H9 (cell line): Measurements from ENCODE around the gene MARCHF6. TPM values are rescaled to one million over a fixed set of nuclear protein-coding genes. Genes with fewer than 3 reads are reported as not detected.

Experiments used
- DNase-seq: peaks from one replicate; pipeline ENCODE4 v3.0.0-alpha.2; 2017
- H2AFZ ChIP-seq: one replicate; pipeline ENCODE4 v1.6.1; 2013; ENCODE audit warnings: mild to moderate bottlenecking, low read length, control low read depth, moderate library complexity
- H2AK5ac ChIP-seq: 2 replicates; pipeline ENCODE4 v1.6.1; 2013; ENCODE audit warnings: low read length, control low read depth, mixed read lengths; ENCODE audit not compliant: insufficient read length
- H2BK120ac ChIP-seq: one replicate; pipeline ENCODE4 v1.6.1; 2013; ENCODE audit warnings: low read depth, mild to moderate bottlenecking, low read length, control low read depth, inconsistent platforms; ENCODE audit not compliant: poor library complexity, severe bottlenecking
- H2BK12ac ChIP-seq: 2 replicates; pipeline ENCODE4 v1.6.1; 2013; ENCODE audit warnings: low read length, control low read depth, mixed read lengths, low read depth; ENCODE audit not compliant: insufficient read length
- H2BK15ac ChIP-seq: 2 replicates; pipeline ENCODE4 v1.6.1; 2013; ENCODE audit warnings: low read depth, low read length, control low read depth
- H2BK20ac ChIP-seq: one replicate; pipeline ENCODE4 v1.6.1; 2013; ENCODE audit warnings: low read depth, mild to moderate bottlenecking, low read length, control low read depth, inconsistent platforms; ENCODE audit not compliant: poor library complexity, severe bottlenecking
- H2BK5ac ChIP-seq: 2 replicates; pipeline ENCODE4 v1.6.1; 2013; ENCODE audit warnings: low read length, control low read depth, mixed read lengths; ENCODE audit not compliant: insufficient read length
- H3K14ac ChIP-seq: 2 replicates; pipeline ENCODE4 v1.6.1; 2013; ENCODE audit warnings: low read length, control low read depth; ENCODE audit not compliant: insufficient read depth
- H3K18ac ChIP-seq: 2 replicates; pipeline ENCODE4 v1.6.1; 2013; ENCODE audit warnings: low read depth, mild to moderate bottlenecking, mixed read lengths, low read length, control low read depth; ENCODE audit not compliant: insufficient read length
- H3K23ac ChIP-seq: 2 replicates; pipeline ENCODE4 v1.6.1; 2013; ENCODE audit warnings: low read length, control low read depth, mixed read lengths, low read depth; ENCODE audit not compliant: insufficient read length
- H3K23me2 ChIP-seq: 2 replicates; pipeline ENCODE4 v1.6.1; 2013; ENCODE audit warnings: low read depth, mild to moderate bottlenecking, mixed read lengths, low read length, control low read depth; ENCODE audit not compliant: insufficient read length, poor library complexity, severe bottlenecking
- H3K27ac ChIP-seq: 2 replicates; pipeline ENCODE4 v1.5.1; 2013; ENCODE audit warnings: low read length, control low read depth, mixed read lengths, low read depth; ENCODE audit not compliant: insufficient read length
- H3K27me3 ChIP-seq: 2 replicates; pipeline ENCODE4 v1.6.1; 2013; ENCODE audit warnings: low read length, control low read depth, inconsistent platforms; ENCODE audit not compliant: insufficient read depth
- H3K4ac ChIP-seq: 2 replicates; pipeline ENCODE4 v1.6.1; 2013; ENCODE audit warnings: low read depth, mild to moderate bottlenecking, control low read depth, inconsistent platforms, low read length, moderate library complexity
- H3K4me1 ChIP-seq: 2 replicates; pipeline ENCODE4 v1.6.1; 2013; ENCODE audit warnings: low read length, control low read depth, inconsistent platforms; ENCODE audit not compliant: insufficient read depth
- H3K4me2 ChIP-seq: 2 replicates; pipeline ENCODE4 v1.6.1; 2013; ENCODE audit warnings: low read length, control low read depth, mixed read lengths; ENCODE audit not compliant: insufficient read length, insufficient read depth
- H3K56ac ChIP-seq: 2 replicates; pipeline ENCODE4 v1.6.1; 2013; ENCODE audit warnings: low read depth, mild to moderate bottlenecking, mixed read lengths, low read length, control low read depth; ENCODE audit not compliant: insufficient read length
- H3K79me1 ChIP-seq: 2 replicates; pipeline ENCODE4 v1.6.1; 2013; ENCODE audit warnings: low read depth, mild to moderate bottlenecking, moderate library complexity, low read length, control low read depth, inconsistent platforms; ENCODE audit not compliant: insufficient read depth, poor library complexity, severe bottlenecking
- H3K79me2 ChIP-seq: 2 replicates; pipeline ENCODE4 v1.6.1; 2013; ENCODE audit warnings: low read length, control low read depth, inconsistent platforms; ENCODE audit not compliant: insufficient read depth
- H3K9ac ChIP-seq: 2 replicates; pipeline ENCODE4 v1.6.1; 2013; ENCODE audit warnings: low read length, control low read depth, mixed read lengths; ENCODE audit not compliant: insufficient read length; ENCODE audit errors: extremely low read depth
- H3K9me3 ChIP-seq: one replicate; pipeline ENCODE4 v1.6.1; 2013; ENCODE audit warnings: low read depth, low read length, inconsistent platforms; ENCODE audit not compliant: control insufficient read depth
- H3T11ph ChIP-seq: one replicate; pipeline ENCODE4 v1.6.1; 2013; ENCODE audit warnings: mild to moderate bottlenecking, low read length, control low read depth, inconsistent platforms
- H4K20me1 ChIP-seq: one replicate; pipeline ENCODE4 v1.6.1; 2013; ENCODE audit not compliant: control insufficient read depth, insufficient read length, insufficient read depth
- H4K5ac ChIP-seq: 2 replicates; pipeline ENCODE4 v1.6.1; 2013; ENCODE audit warnings: low read depth, mild to moderate bottlenecking, mixed read lengths, low read length, control low read depth; ENCODE audit not compliant: insufficient read length
- H4K8ac ChIP-seq: replicated peaks from 2 replicates; pipeline ENCODE4 v1.6.1; 2013; ENCODE audit warnings: low read length, control low read depth, mixed read lengths, low read depth; ENCODE audit not compliant: insufficient read length
- H4K91ac ChIP-seq: 2 replicates; pipeline ENCODE4 v1.6.1; 2013; ENCODE audit warnings: low read depth, mild to moderate bottlenecking, moderate library complexity, mixed read lengths, low read length, control low read depth; ENCODE audit not compliant: insufficient read length
- H3K27ac Mint-ChIP-seq, 3 experiments: 2 replicates in 2 of 3; 3 replicates in 1 of 3; pipeline ENCODE4 v1.8.0; 2020 to 2021; ENCODE audit warnings: mixed read lengths in 3 of 3, mild to moderate bottlenecking in 1 of 3, moderate library complexity in 1 of 3
- H3K27me3 Mint-ChIP-seq: 2 replicates; pipeline ENCODE4 v1.8.0; 2021; ENCODE audit warnings: low read depth, mild to moderate bottlenecking, moderate library complexity, mixed read lengths
- H3K36me3 Mint-ChIP-seq, 3 experiments: 2 replicates in 2 of 3; 3 replicates in 1 of 3; pipeline ENCODE4 v1.8.0; 2020 to 2021; ENCODE audit warnings: low read depth in 3 of 3, mixed read lengths in 3 of 3; ENCODE audit not compliant: insufficient read depth in 1 of 3
- H3K4me1 Mint-ChIP-seq, 2 experiments: 2 replicates each; pipeline ENCODE4 v1.8.0; 2020; ENCODE audit warnings: mixed read lengths in 2 of 2
- H3K4me3 Mint-ChIP-seq, 2 experiments: 2 replicates in 1 of 2; 3 replicates in 1 of 2; pipeline ENCODE4 v1.8.0; 2020 to 2021; ENCODE audit warnings: mild to moderate bottlenecking in 2 of 2, mixed read lengths in 2 of 2, moderate library complexity in 1 of 2
- H3K9me3 Mint-ChIP-seq, 2 experiments: 2 replicates in 1 of 2; 3 replicates in 1 of 2; pipeline ENCODE4 v1.8.0; 2020; ENCODE audit warnings: mild to moderate bottlenecking in 2 of 2, mixed read lengths in 2 of 2, moderate library complexity in 1 of 2
- WGBS: extraction: QIAGEN DNeasy Blood & Tissue Kit; methylation state at CpG from one replicate; pipeline ENCODE4 v1.1.7; 2013; ENCODE audit warnings: missing lambda C conversion rate, low lambda C conversion rate, mixed read lengths; ENCODE audit not compliant: insufficient read length; ENCODE audit errors: extremely low coverage; 5-methylcytosine and 5-hydroxymethylcytosine counted together
- total RNA-seq: library from RNA; stranded (reverse); gene quantifications from 2 replicates; pipeline ENCODE4 v1.2.1, GENCODE V29; 2021
- TF ChIP-seq, protein P1 (sequence below): fragments of 200-600 bp; sonication (generic); conservative IDR thresholded peaks from 3 replicates; pipeline ENCODE4 v1.8.0; 2021; ENCODE audit warnings: antibody characterized with exemption, mild to moderate bottlenecking

The MARCHF6 gene
- total RNA-seq, 1 experiment from 2014 or later = 118 TPM

DNA sequence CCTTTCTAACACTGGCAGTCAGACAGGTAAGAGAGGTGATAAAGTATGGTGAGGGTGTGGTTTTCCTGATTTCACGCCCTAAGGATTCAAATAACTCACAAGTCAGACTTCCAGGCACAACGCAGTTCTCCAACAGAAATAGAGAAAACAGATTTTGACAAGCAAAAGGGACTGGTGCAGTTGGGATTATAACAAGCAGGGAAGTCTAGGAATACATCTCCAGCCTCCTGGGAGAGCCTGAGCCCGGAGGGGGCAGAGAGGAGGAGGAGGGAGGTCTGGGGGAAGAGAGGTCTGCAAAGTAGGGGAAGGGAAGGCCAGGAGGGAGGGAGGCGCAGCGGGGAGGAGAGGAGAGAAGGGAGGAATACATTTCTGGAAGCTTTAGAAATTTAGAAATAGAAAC, 47.4 kb upstream of the MARCHF6 start:
- H3K27me3 Mint-ChIP-seq = peaks cover 23% of the 10 kb centered on the region
- H3K36me3 Mint-ChIP-seq = peaks cover 2 to 14% (median 12%) of the 10 kb centered on the region in 3 experiments; a peak in 5 of 7 replicates
- Histone ChIP-seq H4K91ac (no peak overlapping the region), H4K5ac (no peak overlapping the region), H3K23me2 (peaks cover 13% of the 10 kb centered on the region), H3K4me2 (peak overlapping the region; percentile 99), H3K56ac (no peak overlapping the region), H3K23ac (no peak overlapping the region), H4K8ac (no peak overlapping the region), H2BK12ac (no peak overlapping the region), H2BK120ac (no peak overlapping the region), H3K4me1 (peaks cover 3% of the 10 kb centered on the region; the same call in 1 of the 2 replicates), H3K18ac (no peak overlapping the region), H3K4ac (no peak overlapping the region), H3K27me3 (no peaks in the 10 kb centered on the region), H2BK15ac (no peak overlapping the region), H2BK20ac (no peak overlapping the region), H2BK5ac (no peak overlapping the region), H3K14ac (no peak overlapping the region), H3K9me3 (no peaks in the 10 kb centered on the region), H2AFZ (no peak overlapping the region), H3T11ph (no peak overlapping the region), H4K20me1 (no peaks in the 10 kb centered on the region), H3K27ac (no peak overlapping the region), H3K79me1 (no peaks in the 10 kb centered on the region), H3K9ac (no peak overlapping the region), H2AK5ac (no peak overlapping the region), H3K79me2 (no peaks in the 10 kb centered on the region)
- H3K4me1 Mint-ChIP-seq = peaks cover 23 to 31% of the 10 kb centered on the region in 2 experiments
- no peak overlapping the region for H3K27ac Mint-ChIP-seq
- H3K4me3 Mint-ChIP-seq = peak overlapping the region; percentile 80 to 93
- TF ChIP-seq, protein P1, sequence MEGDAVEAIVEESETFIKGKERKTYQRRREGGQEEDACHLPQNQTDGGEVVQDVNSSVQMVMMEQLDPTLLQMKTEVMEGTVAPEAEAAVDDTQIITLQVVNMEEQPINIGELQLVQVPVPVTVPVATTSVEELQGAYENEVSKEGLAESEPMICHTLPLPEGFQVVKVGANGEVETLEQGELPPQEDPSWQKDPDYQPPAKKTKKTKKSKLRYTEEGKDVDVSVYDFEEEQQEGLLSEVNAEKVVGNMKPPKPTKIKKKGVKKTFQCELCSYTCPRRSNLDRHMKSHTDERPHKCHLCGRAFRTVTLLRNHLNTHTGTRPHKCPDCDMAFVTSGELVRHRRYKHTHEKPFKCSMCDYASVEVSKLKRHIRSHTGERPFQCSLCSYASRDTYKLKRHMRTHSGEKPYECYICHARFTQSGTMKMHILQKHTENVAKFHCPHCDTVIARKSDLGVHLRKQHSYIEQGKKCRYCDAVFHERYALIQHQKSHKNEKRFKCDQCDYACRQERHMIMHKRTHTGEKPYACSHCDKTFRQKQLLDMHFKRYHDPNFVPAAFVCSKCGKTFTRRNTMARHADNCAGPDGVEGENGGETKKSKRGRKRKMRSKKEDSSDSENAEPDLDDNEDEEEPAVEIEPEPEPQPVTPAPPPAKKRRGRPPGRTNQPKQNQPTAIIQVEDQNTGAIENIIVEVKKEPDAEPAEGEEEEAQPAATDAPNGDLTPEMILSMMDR = no peak
- no peak for DNase-seq
- WGBS = no CpG with 5 or more reads among the region's 5 CpGs
- H3K9me3 Mint-ChIP-seq = peaks cover 2 to 7% of the 10 kb centered on the region in 2 experiments; a peak in 3 of 5 replicates
